ENCODE measurements around the gene CLDN24.
"Not testable (repeated sequence)": the region's sequence is repeated elsewhere in the genome, so short reads cannot be mapped to it uniquely, and the experiment has no call there.

CLDN24 gene

GRCh38 chr4:183345261-183345660 is 23.0 kb upstream of the CLDN24 start:
- DNase-seq: no peak

- DNase-seq: no peak
Observed at GRCh38 chr4:183344523-183345255, 22.5 kb upstream of the CLDN24 start.

- DNase-seq: no peak
Observed at GRCh38 chr4:183343730-183344129, 21.5 kb upstream of the CLDN24 start.

- no peak for DNase-seq
Observed at GRCh38 chr4:183342541-183343533, 20.6 kb upstream of the CLDN24 start.

GRCh38 chr4:183337833-183338232 is 15.6 kb upstream of the CLDN24 start:
- DNase-seq: no peak

- DNase-seq: no peak
Observed at GRCh38 chr4:183337349-183337748, 15.1 kb upstream of the CLDN24 start.

- DNase-seq: no peak
Observed at GRCh38 chr4:183335369-183335940, 13.2 kb upstream of the CLDN24 start.

GRCh38 chr4:183333983-183334382 is 11.8 kb upstream of the CLDN24 start:
- DNase-seq: no peak

- no peak for DNase-seq
Observed at GRCh38 chr4:183333202-183333601, 11.0 kb upstream of the CLDN24 start.

- no peak for DNase-seq
Observed at GRCh38 chr4:183332447-183332846, 10.2 kb upstream of the CLDN24 start.

- DNase-seq: no peak
Observed at GRCh38 chr4:183330841-183331240, 8.6 kb upstream of the CLDN24 start.

GRCh38 chr4:183329954-183330742 is 7.9 kb upstream of the CLDN24 start:
- no peak for DNase-seq

GRCh38 chr4:183329244-183329643 is 7.0 kb upstream of the CLDN24 start:
- DNase-seq: no peak

- DNase-seq: no peak
Observed at GRCh38 chr4:183328832-183329231, 6.6 kb upstream of the CLDN24 start.

- no peak for DNase-seq
Observed at GRCh38 chr4:183327827-183328226, 5.6 kb upstream of the CLDN24 start.

- DNase-seq: no peak
Observed at GRCh38 chr4:183326853-183327252, 4.6 kb upstream of the CLDN24 start.

- not testable (repeated sequence) for DNase-seq
Observed at GRCh38 chr4:183326387-183326786, 4.2 kb upstream of the CLDN24 start.

GRCh38 chr4:183324619-183325018 is 2.4 kb upstream of the CLDN24 start:
- no peak for DNase-seq

- not testable (repeated sequence) for DNase-seq
Observed at GRCh38 chr4:183324056-183324455, 1.8 kb upstream of the CLDN24 start.

- no peak for DNase-seq
Observed at GRCh38 chr4:183323295-183323694, 1.1 kb upstream of the CLDN24 start.

GRCh38 chr4:183321516-183321915 is 710 bp downstream of the CLDN24 start:
- no peak for DNase-seq

- no peak for DNase-seq
Observed at GRCh38 chr4:183321079-183321478, 1.1 kb downstream of the CLDN24 start.
